Stimulated activated CD8-positive, alpha-beta memory T cell treated with anti-CD3 and anti-CD28 coated beads, Interleukin-12 subunit alpha, Interleukin-12 subunit beta, amount 100 ng/mL, for 24 hours (primary cell): ENCODE data around the gene SRP68.
"Not testable (repeated sequence)": the region's sequence is repeated elsewhere in the genome, so short reads cannot be mapped to it uniquely, and the experiment has no call there.

Experiments
- DNase-seq: peaks from one replicate; pipeline ENCODE4 v3.0.0-alpha.2; 2020; ENCODE audit errors: extremely low read depth

Gene SRP68

DNA sequence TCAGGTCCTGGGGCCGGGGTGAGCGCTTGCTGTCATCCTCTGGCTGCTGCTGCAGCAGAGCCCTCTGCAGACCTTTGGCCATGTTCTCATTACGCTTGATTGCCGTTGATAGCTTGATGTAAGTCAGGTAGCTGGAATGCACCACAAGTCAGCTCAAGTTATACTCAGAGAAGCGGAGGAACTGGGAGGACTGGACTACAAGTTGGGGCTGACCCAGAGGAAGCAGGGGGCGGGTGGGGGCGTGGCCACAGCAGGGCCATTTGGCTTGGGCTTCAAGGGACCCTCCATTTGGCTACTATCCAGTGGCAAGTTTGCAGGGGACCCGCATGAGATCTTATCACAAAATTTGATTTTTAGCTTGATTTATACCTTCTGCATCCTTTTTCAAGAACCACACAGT lies 26.3 kb downstream of the SRP68 start:
- no peak for DNase-seq

DNA sequence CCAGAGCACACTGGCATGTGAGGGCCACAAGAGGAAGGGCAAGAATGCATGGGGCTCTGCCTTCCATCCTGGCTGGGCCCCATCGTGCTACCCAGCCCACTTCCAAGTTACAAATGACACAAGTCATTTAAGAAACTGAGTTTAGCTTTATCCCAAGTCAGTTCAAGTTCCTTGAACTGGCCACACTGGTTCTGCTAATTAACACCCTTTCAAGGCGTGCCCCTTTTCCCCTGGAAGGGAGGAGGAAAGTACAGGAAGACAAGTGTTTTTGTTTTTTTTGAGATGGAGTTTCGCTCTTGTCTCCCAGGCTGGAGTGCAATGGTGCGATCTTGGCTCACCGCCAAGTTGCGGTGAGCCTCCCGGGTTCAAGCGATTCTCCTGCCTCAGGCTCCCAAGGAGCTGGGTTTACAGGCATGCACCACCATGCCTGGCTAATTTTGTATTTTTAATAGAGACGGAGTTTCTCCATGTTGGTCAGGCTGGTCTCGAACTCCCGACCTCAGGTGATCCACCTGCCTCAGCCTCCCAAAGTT lies 27.8 kb downstream of the SRP68 start:
- not testable (repeated sequence) for DNase-seq

DNA sequence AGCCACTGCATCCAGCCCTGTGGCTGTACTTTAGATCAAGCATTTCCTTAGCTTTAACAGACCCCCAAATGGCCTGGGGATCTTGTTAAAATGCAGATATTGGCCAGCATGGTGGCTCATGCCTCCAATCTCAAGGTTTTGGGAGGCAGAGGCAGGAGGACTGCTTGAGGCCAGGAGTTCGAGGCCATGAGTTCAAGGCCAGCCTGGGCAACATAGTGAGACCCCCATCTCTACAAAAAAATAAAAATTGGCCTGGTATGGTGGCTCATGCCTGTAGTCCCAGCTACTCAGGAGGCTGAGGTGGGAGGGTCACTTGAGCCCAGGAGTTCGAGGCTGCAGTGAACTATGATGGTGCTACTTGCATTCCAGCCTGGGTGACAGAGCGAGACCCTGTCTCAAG lies 29.4 kb downstream of the SRP68 start:
- not testable (repeated sequence) for DNase-seq

DNA sequence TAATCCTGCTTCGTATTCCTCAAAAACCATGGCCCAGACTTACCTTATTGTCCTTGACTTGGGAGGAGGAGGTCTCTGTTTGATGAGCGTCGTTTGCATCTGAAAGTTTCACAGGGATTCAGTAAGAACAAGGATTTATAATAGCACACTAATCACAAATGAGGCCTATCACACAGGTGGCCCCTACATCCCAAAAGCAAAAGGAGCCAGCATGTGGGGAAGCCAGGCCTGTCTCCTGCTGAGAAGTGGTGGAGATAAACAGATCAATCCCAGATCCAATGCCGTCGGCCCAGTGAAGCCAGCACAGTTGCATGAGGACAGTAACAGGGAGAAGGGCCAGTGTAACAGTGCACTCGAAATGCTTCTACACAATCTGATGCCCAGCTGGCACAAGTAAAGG lies 31.9 kb downstream of the SRP68 start:
- DNase-seq, result no peak

DNA sequence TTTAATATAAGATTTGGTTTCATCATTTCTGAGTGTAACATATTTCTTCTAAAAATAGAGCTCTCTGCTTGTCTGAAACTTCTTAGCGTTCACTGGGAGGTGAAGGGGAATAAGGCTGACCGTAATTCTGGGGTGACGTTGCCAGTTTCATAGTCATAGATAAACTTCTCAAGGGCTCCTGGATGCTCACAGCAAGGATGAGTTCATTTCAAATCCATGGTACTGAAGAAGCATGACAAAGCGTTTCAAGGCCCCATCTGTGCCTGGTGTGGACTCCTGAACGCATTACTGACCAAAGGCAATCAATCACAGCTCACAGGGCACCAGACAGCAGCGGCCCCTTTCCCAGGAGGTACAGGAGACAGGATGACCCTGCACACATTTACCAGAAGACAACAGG lies 33.2 kb downstream of the SRP68 start:
- DNase-seq, result no peak

DNA sequence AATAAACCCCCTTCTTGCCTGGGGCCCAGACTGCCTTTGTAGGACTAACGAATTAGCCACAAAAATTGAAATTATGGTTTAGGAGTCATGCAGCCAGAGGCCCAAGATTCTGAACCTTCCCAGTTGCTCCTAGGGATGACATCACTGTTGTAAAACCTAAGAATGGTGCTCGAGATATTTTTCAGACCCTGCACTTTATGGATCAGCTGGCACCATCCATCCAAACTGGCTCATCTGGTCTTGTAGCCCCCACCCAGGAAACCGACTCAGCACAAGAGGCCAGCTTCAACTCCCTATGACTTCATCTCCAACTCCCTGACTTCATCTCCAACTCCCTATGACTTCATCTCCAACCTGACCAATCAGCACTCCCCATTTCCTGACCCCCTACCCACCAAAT lies 34.3 kb downstream of the SRP68 start:
- DNase-seq, result no peak

DNA sequence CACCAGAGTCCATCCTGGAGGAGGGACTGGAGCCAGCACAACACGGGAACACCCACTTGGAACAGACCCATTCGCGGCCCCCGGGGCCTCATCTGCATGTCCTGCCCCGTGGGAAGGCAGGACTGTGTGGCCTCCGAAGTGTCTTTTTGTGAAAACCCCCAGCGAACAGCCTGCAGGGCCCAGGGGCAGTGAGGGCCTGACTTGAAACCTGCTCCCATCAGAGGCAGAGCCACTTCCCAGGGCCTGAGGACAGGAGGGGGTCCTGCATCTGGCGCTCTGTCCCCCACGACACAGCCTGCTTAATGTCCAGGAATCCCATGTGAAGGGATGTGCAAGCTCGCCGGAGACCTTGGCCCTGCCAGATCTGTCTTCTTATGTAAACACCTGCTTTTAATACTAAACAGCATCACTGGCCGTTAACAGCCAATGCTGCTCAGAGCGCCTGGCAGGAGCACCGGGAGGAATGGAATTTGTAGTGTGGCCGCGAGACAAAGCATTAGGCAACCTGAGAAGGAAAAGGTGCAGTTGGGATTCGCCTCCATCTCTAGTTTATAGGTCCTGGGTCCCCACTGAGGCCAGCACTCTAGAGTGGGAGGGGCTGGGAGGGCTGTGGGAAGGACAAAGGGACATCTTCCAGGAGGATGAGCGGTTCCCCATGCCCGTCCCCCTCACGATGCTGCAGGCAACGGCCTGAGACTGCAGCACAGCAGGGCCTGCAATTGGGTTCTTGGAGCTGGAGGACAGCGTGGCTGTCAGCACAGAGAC lies 35.6 kb downstream of the SRP68 start:
- no peak for DNase-seq

DNA sequence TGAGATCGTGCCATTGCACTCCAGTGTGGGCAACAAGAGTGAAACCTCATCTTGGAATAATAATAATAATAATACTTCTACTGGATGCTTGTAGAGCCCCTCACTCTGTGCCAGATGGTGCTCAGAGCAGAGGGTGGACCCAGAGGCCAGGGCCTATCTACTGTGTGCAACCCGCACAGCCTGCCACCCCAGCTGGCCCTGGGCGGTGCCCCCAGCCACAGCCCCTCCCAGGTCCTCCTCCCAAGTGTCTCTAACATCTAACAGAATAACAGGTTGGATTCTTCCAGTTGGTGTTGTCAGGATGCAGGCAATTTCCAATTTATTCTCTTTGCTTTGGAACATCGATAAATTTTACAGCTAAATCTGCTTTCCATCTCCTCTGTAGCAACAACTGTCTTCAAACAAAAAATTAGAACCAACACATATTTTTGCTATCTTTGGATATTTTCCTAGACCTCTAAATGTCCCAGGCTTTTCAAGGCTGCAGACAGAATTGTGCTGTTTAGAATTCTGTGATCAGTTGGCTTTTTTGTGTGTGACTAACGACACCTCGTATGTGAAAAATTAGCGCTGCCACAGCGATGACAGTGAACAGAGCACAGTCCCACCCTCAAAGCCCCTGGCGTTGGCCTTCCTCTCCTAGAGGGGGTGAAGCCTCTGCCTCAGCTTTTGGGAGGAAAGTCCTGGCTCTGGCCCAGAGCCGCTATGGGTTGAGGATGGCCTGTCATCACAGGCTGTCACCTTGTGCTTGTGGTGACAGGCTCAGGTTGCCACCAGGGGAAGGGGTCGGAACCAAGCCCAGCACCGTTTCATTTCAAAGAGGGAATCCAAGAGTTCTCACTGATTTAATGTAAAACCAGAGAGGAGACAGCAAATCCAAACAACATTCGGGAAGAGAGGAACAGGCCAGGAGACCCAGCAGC lies 37.6 kb downstream of the SRP68 start:
- DNase-seq, result no peak

DNA sequence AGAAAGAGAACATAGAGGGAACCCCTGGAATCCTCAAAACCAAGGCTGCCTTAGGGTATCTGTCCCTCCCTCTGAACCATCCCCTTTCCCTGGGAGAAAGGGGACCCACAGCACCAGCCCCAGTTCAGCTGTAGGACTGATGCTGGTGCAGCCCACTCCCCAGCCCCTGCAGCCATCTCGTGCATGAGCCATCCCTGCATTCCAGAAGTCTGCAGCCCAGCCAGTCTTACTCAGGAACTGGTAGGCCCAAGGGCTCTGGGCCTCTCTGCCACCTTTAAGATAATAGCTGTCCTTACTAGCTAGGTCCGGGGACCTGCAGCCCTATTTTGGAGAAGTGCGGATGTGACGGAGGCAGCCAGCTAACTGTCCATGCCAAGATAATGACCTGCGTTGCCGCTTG lies 39.2 kb downstream of the SRP68 start:
- DNase-seq, result no peak

DNA sequence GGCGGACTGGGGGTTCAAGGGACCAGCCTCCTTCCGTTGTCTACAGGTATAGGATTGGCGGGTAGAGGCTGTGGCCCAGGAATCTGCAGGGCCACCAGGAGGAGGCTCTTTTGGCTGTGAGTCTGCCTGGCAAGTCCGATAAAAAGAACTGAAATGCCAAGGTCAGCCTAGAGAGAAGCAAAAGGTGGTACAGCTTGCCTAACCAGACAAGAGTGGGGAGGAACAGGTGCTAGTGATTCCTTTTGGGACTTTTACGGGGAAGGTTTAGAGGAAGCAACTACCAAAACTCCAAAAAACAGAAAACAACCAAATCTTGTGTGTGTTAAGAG lies 39.6 kb downstream of the SRP68 start:
- DNase-seq, result no peak

DNA sequence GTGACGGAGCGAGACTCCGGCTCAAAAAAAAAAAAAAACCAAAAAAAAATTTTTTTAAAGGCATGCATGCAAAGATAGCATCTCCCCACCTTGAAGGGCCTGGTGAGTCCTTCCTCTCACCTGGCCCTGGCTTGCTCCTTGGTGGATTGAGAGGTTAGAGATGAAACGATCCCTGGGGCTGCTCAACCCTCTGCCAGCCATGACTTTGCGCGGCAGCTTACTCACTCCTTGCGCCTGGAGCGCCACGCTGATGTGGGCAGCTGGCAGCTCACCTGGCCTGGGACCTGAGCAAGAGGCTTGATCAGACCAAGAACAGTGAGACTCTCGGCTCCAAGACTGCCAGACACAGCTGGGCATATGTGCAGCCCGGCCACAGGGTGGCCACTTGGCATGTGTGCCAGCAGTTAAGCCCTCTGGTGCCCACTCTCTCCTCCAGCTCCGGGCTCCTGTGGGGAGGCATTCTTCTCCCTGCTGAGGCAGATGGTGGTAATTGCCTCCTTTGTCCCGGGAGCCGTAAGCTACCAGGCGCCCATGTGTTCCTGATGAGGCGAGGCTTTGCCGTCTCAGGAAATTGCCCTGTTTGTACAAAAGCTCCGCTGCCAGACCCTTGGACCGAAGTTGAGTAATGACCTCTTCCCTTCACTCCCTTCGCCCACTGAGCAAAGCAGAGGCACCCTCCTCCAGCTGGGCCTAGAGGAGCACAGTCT lies 40.1 kb downstream of the SRP68 start:
- no peak for DNase-seq

DNA sequence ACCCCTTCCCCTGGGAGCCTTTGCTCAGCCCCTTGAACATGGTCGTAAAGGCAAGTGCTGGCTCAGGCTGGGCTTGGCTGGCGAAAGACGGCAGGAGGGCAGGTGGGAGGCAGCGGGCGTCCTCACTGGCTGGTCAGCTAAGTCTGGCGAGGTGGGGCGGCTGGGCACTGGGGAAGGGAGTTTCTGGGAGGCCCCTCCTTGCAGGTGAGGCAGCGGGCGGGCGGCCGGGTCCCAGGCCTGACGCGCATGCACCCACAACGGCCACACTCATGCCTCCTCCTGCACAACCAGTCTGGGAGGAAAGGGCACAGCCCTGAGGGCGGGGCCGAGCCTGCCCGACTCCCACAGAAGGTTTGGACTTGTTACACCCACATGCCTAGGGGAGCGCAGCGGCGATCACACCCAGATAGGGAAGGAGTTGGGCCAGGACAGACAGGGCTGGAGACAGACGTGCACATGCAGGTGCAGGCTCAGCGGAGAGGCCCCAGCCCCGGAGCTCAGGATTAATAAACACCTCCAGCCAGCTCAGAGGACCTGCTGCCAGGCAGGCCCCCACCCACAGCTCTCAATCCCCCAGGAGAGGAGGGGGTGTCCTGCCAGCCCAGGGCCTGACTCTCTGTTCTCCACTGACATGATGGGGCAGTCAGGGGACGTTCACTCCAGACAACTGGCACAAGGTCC lies 45.0 kb downstream of the SRP68 start, which contains the start of gene EVPL:
Gene EVPL, minus strand, starts transcription at position 148 of the 681 bp plus-strand sequence. Its CDS starts 108 bp downstream, at position 40.
- no peak for DNase-seq

DNA sequence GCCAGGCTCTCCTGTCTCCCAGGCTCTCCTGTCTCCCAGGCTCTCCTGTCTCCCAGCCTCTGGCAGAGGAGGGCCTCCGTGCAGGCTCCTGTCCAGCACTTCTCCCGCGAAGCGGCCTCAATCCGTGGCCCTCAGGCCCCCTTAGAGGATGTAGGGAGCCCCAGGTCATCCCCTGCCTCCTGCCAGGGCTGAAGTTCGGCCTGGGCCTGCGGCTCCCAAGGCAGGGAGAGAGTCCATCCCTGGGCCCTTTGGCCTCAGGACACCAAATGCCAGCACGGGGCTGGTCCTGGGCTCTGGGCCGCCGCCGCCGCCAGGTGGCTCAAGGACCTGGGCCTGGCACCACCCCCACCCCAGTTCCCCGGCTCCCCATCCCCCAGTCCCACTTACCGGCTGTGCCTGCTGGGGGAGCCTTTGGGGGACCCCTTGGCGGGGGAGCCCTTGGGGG lies 45.6 kb downstream of the SRP68 start:
- no peak for DNase-seq

DNA sequence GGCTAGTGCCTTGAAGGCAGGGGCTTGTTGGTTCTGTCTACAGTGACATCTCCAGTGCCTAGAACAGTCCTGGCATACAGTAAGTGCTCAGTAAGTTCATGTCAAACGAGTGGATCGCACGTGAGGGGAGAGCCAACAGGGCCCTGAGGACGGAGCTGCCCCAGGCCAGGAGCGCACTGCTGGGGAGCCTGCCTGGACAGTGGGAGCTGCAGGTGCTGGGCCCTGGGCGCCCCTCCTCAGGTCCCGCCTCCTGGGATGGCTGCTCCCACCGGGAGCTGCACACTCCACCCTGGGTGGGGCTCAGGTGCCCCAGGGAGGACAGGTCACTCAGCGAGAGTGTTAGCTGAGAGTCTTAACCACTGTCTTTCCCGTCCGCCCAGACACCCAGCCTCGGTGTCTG lies 47.0 kb downstream of the SRP68 start:
- DNase-seq, result no peak

DNA sequence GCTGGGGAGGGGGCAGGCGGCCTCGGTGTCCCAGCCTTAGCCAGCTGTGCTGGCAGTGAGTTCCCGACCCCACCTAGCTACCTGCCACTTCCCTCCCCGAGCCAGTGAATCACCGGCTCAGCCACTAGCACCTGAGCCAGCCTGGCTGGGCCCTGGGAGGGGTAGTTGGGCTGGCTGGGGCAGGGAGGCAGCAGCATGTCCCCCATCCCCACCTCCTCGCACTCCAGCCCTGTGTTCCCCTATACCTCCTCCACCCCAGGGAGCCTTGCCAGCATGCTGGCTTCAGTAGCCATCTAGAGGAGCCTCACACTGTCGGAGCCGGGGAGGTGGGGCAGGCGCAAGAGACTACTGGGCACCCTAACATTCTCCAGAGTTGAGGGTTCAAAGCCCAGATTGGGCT lies 48.0 kb downstream of the SRP68 start:
- no peak for DNase-seq

DNA sequence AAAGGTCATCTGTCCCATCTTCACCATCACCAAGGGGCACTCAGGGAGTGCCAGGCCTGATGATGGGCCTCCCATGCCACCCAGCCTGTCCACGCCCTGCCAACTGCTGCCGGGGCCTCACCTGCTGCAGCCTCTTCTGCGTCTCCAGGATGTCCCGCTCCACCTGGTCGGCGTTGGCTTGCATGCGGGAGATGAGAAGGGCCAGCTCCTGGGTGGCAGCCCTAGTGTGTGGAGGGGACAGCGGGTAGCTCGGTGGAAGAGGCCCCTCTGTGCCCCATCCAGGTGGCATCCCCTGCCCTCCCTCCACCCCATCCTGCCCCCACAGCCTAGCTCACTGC lies 48.4 kb downstream of the SRP68 start:
- no peak for DNase-seq

DNA sequence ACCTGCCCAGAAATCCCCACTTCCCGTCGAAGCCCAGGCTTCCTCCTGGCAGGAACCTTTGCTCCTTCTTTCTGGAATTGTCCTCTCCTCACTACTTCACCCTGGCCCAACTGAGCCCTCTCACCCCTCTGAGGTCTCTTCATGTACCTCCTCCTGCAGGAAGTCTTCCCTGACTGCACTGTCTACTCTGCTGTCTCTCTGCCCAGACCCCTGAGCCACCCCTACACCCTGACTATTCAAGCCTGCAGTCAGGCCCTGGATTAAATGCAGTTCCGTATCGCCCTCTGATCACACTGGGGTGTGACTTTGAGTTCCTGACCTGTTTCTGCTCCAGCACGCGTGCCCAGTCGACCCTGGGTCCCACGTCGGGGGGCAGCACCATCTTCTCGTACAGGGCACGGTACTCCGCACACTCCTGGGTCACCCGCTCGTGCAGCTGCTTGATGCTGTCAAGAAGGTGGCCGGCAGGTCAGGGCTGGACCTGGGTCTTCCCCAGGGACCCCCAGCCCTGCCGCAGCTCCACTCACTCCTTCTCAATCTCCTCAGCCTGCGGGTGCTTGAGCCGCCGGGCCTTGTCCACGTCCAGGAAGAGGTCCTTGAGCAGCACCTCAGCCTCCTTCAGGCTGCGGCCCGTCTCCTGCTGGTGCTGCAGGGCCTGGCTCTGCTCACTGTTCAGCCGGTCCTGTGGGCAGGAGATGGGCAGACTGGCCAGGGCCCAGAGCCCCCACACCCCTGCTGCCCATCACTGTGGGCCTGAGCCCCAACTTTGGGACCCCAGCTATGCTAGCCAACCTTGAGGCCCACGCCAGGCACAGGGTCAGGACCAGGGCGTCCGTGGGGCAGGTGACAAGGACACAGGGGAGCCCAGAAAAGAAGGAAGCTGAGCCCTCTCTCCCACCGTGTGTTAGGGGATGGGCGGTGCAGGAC lies 49.1 kb downstream of the SRP68 start:
- DNase-seq, result no peak

DNA sequence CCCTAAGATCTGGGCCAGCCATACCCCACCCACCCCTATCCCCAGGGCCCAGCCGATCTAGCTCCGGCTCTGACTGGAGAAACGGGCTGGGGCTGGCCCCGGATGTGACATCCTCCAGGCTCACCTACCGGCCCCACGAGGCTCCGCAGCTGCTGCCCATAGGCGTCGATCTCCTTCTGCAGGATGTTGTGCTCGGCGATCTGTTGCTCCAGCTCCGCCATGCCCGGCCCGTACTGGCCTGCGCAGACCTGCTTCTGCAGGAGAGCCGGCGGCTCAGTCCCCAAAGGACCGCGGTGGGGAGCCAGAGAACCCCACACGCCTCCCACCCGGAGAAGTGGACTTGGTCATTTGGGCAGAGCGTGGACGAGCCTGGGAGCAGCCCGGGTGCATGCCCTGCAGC lies 50.0 kb downstream of the SRP68 start:
- no peak for DNase-seq

DNA sequence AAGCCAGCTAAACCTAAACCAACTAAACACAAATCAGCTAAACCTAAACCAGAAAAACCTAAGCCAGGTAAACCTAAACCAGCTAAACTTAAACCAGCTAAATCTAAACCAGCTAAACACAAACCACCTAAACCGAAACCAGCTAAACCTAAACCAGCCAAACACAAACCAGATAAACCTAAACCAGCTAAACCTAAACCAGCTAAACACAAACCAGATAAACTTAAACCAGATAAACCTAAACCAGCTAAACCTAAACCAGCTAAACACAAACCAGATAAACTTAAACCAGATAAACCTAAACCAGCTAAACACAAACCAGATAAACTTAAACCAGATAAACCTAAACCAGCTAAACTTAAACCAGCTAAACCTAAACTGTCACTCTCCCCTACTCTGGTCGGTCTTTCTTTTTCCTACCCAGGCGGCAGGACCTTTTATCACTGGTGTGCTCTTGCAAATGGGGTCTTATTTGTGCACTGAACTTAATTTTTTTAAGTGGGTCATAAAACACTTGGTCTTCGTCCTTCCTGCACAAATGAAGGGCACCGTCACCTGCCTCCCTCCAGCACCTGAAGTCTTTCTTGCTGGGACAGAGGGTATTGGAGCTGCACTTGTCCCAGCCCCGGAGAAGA lies 52.4 kb downstream of the SRP68 start:
- DNase-seq, result no peak

DNA sequence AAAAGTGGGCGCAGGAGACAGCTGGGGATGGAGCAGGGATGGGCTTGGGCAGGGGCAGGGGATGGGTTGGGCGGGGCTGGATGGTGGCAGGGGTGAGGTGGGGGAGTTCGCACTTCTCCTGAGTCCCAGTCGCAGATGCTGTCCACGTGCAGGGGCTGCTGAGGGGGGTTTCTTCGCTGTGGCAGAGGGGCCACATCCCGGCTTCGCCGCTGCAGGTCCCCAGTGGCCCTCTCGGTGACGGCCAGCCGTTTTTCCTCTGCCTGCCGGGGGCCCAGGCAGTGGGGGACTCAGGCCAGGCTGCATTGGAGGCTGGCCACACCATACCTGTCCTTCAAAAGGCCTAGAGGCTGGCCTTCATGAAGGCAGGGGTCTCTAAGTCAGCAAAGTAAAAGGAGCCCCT lies 53.5 kb downstream of the SRP68 start:
- no peak for DNase-seq
